HL-60 (cell line): ENCODE results near the gene PPFIBP2.

Experiments
- DNase-seq, 2 experiments: peaks; one replicate each; pipeline ENCODE4 v3.0.0-alpha.2; 2010 to 2020; ENCODE audit warnings: low read depth in 1 of 2, low spot score in 1 of 2
- H3K27ac ChIP-seq: fragments of 250-450 bp; sonication (Bioruptor Pico); replicated peaks from 2 replicates; pipeline ENCODE4 v1.5.1; 2020; ENCODE audit warnings: mild to moderate bottlenecking, moderate library complexity
- H3K27me3 ChIP-seq: fragments of 250-450 bp; sonication (Bioruptor Pico); 2 replicates; pipeline ENCODE4 v1.5.1; 2021; ENCODE audit warnings: mild to moderate bottlenecking, moderate library complexity; ENCODE audit not compliant: insufficient read depth, poor library complexity, severe bottlenecking
- H3K4me3 ChIP-seq: replicated peaks from 2 replicates; pipeline ENCODE4 v1.5.1; 2011; ENCODE audit warnings: mild to moderate bottlenecking, control low read depth, low read length; ENCODE audit not compliant: insufficient read depth
- GABPA ChIP-seq: IDR thresholded peaks from 2 replicates; pipeline ENCODE4 v1.6.1; 2012; ENCODE audit warnings: low read depth
- POLR2AphosphoS5 ChIP-seq: IDR thresholded peaks from 2 replicates; pipeline ENCODE4 v1.6.1; 2012; ENCODE audit warnings: low read depth
- SPI1 ChIP-seq: IDR thresholded peaks from 2 replicates; pipeline ENCODE4 v1.6.1; 2012; ENCODE audit warnings: low read depth, mild to moderate bottlenecking, borderline replicate concordance
- TF ChIP-seq, protein P1 (sequence below): IDR thresholded peaks from 2 replicates; pipeline ENCODE4 v1.6.1; 2012; ENCODE audit warnings: low read depth; ENCODE audit not compliant: insufficient replicate concordance
- TF ChIP-seq, protein P2 (sequence below): IDR thresholded peaks from one replicate; pipeline ENCODE4 v1.5.1; 2011; ENCODE audit warnings: low read length, control low read depth, inconsistent platforms; ENCODE audit not compliant: insufficient read depth

PPFIBP2 gene

DNA sequence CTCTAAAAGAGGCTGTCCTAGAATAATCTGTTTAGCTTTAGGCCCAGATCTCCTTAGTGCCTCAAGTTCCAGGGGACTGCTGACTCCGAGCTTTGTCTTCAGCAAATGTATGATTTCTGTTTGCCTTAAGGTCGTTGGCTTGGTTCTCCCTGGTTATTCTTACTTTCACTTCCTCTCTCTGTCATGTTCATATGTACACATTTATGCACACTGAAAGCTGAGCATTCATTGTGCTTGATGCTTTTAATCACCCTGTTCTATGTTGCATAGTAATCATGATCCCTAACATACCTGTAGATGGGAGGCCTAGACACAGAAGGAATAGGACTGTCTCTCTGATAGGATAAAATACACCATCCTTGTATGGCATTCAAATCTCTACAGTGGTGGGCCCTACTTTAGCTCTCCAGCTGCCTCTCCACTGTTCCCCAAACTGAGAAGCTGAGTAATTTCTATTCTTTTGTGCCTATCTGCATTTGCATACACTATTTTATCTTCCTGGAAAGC lies 7.2 kb downstream of the PPFIBP2 start:
- no peak for TF ChIP-seq POLR2AphosphoS5
- TF ChIP-seq, protein P1, sequence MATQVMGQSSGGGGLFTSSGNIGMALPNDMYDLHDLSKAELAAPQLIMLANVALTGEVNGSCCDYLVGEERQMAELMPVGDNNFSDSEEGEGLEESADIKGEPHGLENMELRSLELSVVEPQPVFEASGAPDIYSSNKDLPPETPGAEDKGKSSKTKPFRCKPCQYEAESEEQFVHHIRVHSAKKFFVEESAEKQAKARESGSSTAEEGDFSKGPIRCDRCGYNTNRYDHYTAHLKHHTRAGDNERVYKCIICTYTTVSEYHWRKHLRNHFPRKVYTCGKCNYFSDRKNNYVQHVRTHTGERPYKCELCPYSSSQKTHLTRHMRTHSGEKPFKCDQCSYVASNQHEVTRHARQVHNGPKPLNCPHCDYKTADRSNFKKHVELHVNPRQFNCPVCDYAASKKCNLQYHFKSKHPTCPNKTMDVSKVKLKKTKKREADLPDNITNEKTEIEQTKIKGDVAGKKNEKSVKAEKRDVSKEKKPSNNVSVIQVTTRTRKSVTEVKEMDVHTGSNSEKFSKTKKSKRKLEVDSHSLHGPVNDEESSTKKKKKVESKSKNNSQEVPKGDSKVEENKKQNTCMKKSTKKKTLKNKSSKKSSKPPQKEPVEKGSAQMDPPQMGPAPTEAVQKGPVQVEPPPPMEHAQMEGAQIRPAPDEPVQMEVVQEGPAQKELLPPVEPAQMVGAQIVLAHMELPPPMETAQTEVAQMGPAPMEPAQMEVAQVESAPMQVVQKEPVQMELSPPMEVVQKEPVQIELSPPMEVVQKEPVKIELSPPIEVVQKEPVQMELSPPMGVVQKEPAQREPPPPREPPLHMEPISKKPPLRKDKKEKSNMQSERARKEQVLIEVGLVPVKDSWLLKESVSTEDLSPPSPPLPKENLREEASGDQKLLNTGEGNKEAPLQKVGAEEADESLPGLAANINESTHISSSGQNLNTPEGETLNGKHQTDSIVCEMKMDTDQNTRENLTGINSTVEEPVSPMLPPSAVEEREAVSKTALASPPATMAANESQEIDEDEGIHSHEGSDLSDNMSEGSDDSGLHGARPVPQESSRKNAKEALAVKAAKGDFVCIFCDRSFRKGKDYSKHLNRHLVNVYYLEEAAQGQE, result no peak
- peak; percentile 33; the same call in 1 of the 2 replicates for TF ChIP-seq SPI1
- TF ChIP-seq GABPA, result no peak
- TF ChIP-seq, protein P2, sequence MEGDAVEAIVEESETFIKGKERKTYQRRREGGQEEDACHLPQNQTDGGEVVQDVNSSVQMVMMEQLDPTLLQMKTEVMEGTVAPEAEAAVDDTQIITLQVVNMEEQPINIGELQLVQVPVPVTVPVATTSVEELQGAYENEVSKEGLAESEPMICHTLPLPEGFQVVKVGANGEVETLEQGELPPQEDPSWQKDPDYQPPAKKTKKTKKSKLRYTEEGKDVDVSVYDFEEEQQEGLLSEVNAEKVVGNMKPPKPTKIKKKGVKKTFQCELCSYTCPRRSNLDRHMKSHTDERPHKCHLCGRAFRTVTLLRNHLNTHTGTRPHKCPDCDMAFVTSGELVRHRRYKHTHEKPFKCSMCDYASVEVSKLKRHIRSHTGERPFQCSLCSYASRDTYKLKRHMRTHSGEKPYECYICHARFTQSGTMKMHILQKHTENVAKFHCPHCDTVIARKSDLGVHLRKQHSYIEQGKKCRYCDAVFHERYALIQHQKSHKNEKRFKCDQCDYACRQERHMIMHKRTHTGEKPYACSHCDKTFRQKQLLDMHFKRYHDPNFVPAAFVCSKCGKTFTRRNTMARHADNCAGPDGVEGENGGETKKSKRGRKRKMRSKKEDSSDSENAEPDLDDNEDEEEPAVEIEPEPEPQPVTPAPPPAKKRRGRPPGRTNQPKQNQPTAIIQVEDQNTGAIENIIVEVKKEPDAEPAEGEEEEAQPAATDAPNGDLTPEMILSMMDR, result no peak
- H3K27ac ChIP-seq, result no peak overlapping the region
- H3K4me3 ChIP-seq, result no peak overlapping the region
- no peak for DNase-seq
- H3K27me3 ChIP-seq, result no peaks in the 10 kb centered on the region

DNA sequence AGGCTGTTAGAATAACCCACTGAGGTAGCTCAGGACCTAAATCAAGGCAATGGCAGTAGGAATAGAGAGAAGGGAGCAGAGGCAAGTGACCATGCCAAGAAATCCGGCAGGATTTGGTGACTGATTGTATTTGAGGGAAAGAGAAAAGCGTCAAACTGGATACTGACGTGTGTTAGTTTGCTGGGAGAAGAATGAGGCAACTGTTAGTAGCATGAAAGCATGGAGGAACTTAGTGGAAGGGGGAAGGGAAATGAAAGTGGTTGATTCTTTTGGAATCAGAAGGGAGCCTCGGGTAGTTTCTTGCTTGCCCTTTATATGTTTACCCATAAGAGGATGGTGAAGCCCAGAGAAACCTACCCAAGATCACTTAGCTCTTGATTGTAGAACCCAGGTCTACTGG lies 8.3 kb downstream of the PPFIBP2 start:
- no peak overlapping the region for H3K27ac ChIP-seq
- no peak overlapping the region for H3K4me3 ChIP-seq
- no peaks in the 10 kb centered on the region for H3K27me3 ChIP-seq
- TF ChIP-seq, protein P1, result no peak
- TF ChIP-seq POLR2AphosphoS5, result no peak
- TF ChIP-seq GABPA, result no peak
- no peak for TF ChIP-seq SPI1
- DNase-seq, result no peak

DNA sequence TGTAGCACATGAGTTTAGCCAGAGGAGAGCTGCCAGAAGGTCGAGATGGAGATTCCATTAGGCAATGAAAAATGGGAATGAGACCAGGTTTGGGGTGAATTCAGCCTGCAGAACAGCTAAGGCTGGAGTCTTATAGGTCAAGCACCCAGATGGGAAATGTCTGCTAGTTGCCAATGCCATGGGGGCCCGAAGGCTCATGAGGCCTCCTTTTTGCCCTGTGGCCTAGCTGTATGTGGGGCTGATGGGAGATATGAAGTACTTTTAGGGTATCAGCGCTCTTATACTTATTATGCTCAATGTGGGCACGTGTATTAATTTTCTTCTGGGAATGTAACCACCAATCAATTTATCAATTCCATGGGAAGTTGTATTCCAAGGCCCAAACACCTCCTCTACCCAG lies 8.7 kb downstream of the PPFIBP2 start:
- TF ChIP-seq SPI1 (no peak), POLR2AphosphoS5 (no peak), GABPA (no peak)
- TF ChIP-seq, protein P2, result no peak
- TF ChIP-seq, protein P1, result no peak
- H3K27me3 ChIP-seq, result no peaks in the 10 kb centered on the region
- H3K27ac ChIP-seq, result no peak overlapping the region
- no peak overlapping the region for H3K4me3 ChIP-seq
- DNase-seq, result no peak
